GM12878 (cell line): Measurements from ENCODE around the gene MRPS27. TPM values are rescaled to one million over a fixed set of nuclear protein-coding genes. Genes with fewer than 3 reads are reported as not detected.

Source experiments
- ATAC-seq: fragments of 200-7000 bp; cut with Tn5 transposase; 3 replicates; pipeline ENCODE4 v1.9.1; 2020; ENCODE audit warnings: mild to moderate bottlenecking, moderate library complexity
- BruUV-seq: library from RNA; stranded (reverse); fragments of 400-500 nt; replicated peaks from 2 replicates; lab custom pipeline; 2021; lab: Mats Ljungman, UMichigan
- CTCF ChIA-PET: fragments of 300-600 bp; sonication (Branson Sonifier 250); formaldehyde crosslinking; extraction: SDS; loops from one replicate; lab custom pipeline; 2021; ENCODE audit warnings: inconsistent platforms; lab: Yijun Ruan, JAX
- POLR2A ChIA-PET: fragments of 350-600 bp; formaldehyde crosslinking; extraction: SDS; loops from one replicate; lab custom pipeline; 2021; ENCODE audit warnings: inconsistent platforms; lab: Charles Lee
- RAD21 ChIA-PET: fragments of 300-600 bp; sonication (Branson Sonifier 250); formaldehyde crosslinking; loops from one replicate; lab custom pipeline; 2023; ENCODE audit warnings: antibody characterized with exemption; ENCODE audit not compliant: unreplicated experiment; lab: Charles Lee
- SMC1A ChIA-PET: fragments of 300-600 bp; sonication (Branson Sonifier 250); formaldehyde crosslinking; loops from one replicate; lab custom pipeline; 2023; ENCODE audit not compliant: unreplicated experiment, uncharacterized antibody; lab: Charles Lee
- DNase-seq: peaks from one replicate; pipeline ENCODE4 v3.0.0-alpha.2; 2011; ENCODE audit warnings: low read depth, low spot score
- FAIRE-seq: peaks from 3 replicates; lab custom pipeline; 2011; peaks lifted over from hg19 to GRCh38; lab: Jason Lieb, UNC
- H2AFZ ChIP-seq: 2 replicates; pipeline ENCODE4 v1.6.0; 2011; ENCODE audit warnings: low read depth, low read length, control low read depth; ENCODE audit not compliant: control insufficient read depth
- H3K27ac ChIP-seq: 2 replicates; pipeline ENCODE4 v1.5.1; 2011; ENCODE audit warnings: control low read depth; ENCODE audit not compliant: control insufficient read depth, insufficient read depth
- H3K27me3 ChIP-seq, 2 experiments: replicated peaks in 1 of 2; 2 replicates each; pipeline versions ENCODE4 v1.6.0 to v1.6.1; 2011; ENCODE audit warnings: low read length in 1 of 2; ENCODE audit not compliant: control insufficient read depth in 2 of 2, insufficient read depth in 2 of 2
- H3K36me3 ChIP-seq, 2 experiments: 2 replicates each; pipeline ENCODE4 v1.5.1; 2011; ENCODE audit warnings: low read length in 1 of 2; ENCODE audit not compliant: control insufficient read depth in 2 of 2, insufficient read depth in 2 of 2
- H3K4me1 ChIP-seq: 2 replicates; pipeline ENCODE4 v1.6.1; 2011; ENCODE audit warnings: mild to moderate bottlenecking, low read length, moderate library complexity, mixed read lengths; ENCODE audit not compliant: control insufficient read depth, insufficient read depth
- H3K4me2 ChIP-seq: 2 replicates; pipeline ENCODE4 v1.6.0; 2011; ENCODE audit warnings: control low read depth; ENCODE audit not compliant: control insufficient read depth, insufficient read depth
- H3K4me3 ChIP-seq: fragments of 200-600 bp; sonication (generic); 2 replicates; pipeline ENCODE4 v1.5.1; 2016
- H3K79me2 ChIP-seq: 2 replicates; pipeline ENCODE4 v1.6.0; 2011; ENCODE audit warnings: low read length; ENCODE audit not compliant: control insufficient read depth, insufficient read depth
- H3K9ac ChIP-seq: 2 replicates; pipeline ENCODE4 v1.8.0; 2011; ENCODE audit warnings: low read length, control low read depth, mixed read lengths; ENCODE audit not compliant: control insufficient read depth, insufficient read depth
- H3K9me3 ChIP-seq: replicated peaks from 3 replicates; pipeline ENCODE4 v1.5.1; 2011; ENCODE audit warnings: mild to moderate bottlenecking, low read length; ENCODE audit not compliant: control insufficient read depth, insufficient read depth
- H4K20me1 ChIP-seq: 2 replicates; pipeline ENCODE4 v1.6.0; 2011; ENCODE audit not compliant: control insufficient read depth, insufficient read depth
- HDAC6 ChIP-seq: fragments of 200-600 bp; sonication (generic); IDR thresholded peaks from one replicate; pipeline ENCODE4 v1.8.0; 2017; ENCODE audit warnings: antibody characterized with exemption; ENCODE audit not compliant: unreplicated experiment
- HDGF ChIP-seq: fragments of 450-650 bp; IDR thresholded peaks from 2 replicates; pipeline ENCODE4 v1.6.1; 2016; ENCODE audit warnings: antibody characterized with exemption
- KLF5 ChIP-seq: fragments of 450-650 bp; IDR thresholded peaks from 2 replicates; pipeline ENCODE4 v1.6.1; 2014; ENCODE audit warnings: mild to moderate bottlenecking; ENCODE audit not compliant: partially characterized antibody
- MYC ChIP-seq: IDR thresholded peaks from 2 replicates; pipeline ENCODE4 v1.6.1; 2011; ENCODE audit warnings: mild to moderate bottlenecking, low read length, moderate library complexity, inconsistent platforms; ENCODE audit not compliant: insufficient read depth, insufficient replicate concordance, insufficient read length, severe bottlenecking
- WGBS: methylation state at CpG from one replicate; pipeline ENCODE4 v1.1.6; 2016; ENCODE audit warnings: low lambda C conversion rate; ENCODE audit not compliant: insufficient replicate concordance, insufficient coverage; ENCODE audit errors: missing lambda C conversion rate; 5-methylcytosine and 5-hydroxymethylcytosine counted together
- in situ Hi-C: fragments of 300-500 bp; cut with MboI; formaldehyde crosslinking; loops from 9 replicates; pipeline ENCODE4 v1.14.3; 2018; ENCODE audit warnings: mixed read lengths
- intact Hi-C: fragments of 100-400 bp; cut with micrococcal nuclease; formaldehyde crosslinking; loops from one replicate; pipeline ENCODE4 v1.14.2; 2022; ENCODE audit not compliant: unreplicated experiment
- polyA plus RNA-seq, 11 experiments: library from polyadenylated mRNA; depleted of rRNA in 4 of 11; unstranded in 6 of 11; stranded (reverse) in 5 of 11; fragments of >200 nt; fragmentation: Nextera tagmentation in 4 of 11; fragmentation: Illumina TruSeq in 1 of 11; extraction: Ambion mirVana in 4 of 11; extraction: Trizol in 1 of 11; gene quantifications; 1 replicate in 1 of 11; 2 replicates in 10 of 11; pipeline versions ENCODE4 v1.2.1 to v1.2.3, GENCODE V29; 2011 to 2016; ENCODE audit warnings: inconsistent platforms in 2 of 11, missing spikeins in 2 of 11, low read depth in 1 of 11
- total RNA-seq, 4 experiments: library from RNA; depleted of rRNA in 3 of 4; stranded (reverse); fragments of >200 nt in 3 of 4; fragmentation: Illumina TruSeq in 1 of 4; extraction: Trizol in 1 of 4; gene quantifications; 2 replicates each; pipeline versions ENCODE4 v1.2.1 to v1.2.3, GENCODE V29; 2013 to 2021
- TF ChIP-seq, protein P1 (sequence below): IDR thresholded peaks from 2 replicates; pipeline ENCODE4 v1.6.1; 2012; ENCODE audit warnings: mild to moderate bottlenecking, low read depth, low read length

MRPS27 gene
- total and polyA plus RNA-seq, 10 of the 15 experiments (the other 5 are each of a cell fraction or from before 2014, with no cell fraction given) = 61.0 to 128 (median 93.0) TPM

DNA sequence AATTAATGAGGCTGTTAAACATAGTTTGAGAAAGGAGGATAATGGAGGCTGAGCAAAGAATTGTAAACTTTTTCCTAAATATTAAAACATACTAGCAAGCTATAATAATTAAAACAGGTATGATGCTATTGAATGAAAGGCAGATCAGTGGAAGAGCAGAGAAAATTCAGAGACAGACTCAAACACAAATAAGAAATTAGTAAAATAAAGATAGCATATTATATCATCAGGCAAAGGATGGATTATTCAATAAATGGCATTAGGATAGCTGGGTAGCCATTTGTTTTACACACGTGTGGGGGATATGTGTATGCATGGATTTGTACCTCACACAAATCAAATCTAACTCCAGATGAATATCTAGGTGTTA, 50.6 kb downstream of the MRPS27 start:
- Histone ChIP-seq H3K9ac (no peak overlapping the region), H3K4me1 (no peaks in the 10 kb centered on the region), H3K27ac (no peak overlapping the region), H3K27me3 (no peaks in the 10 kb centered on the region), H3K79me2 (no peaks in the 10 kb centered on the region), H3K9me3 (no peaks in the 10 kb centered on the region), H3K36me3 (peaks cover 0 to 9% of the 10 kb centered on the region in 2 experiments; a peak in 2 of 4 replicates), H4K20me1 (no peaks in the 10 kb centered on the region), H3K4me3 (no peak overlapping the region), H3K4me2 (no peak overlapping the region)
- POLR2A ChIA-PET = interaction anchor here (0.6 to 1.2 kb wide), 2 partner anchors 10 to 43 kb away, joined by 3 read pairs; no protein-coding TSS in a partner anchor
- DNase-seq = no peak
- CTCF ChIA-PET = interaction anchor here (0.6 to 7.1 kb wide), 22 partner anchors 12 to 491 kb away, joined by 3 to 59 read pairs (median 4); partner anchors contain the start of genes MRPS27 and PTCD2
- FAIRE-seq = no peak
- WGBS = 44% methylated on average over 1 of the region's 1 CpG
- RAD21 ChIA-PET = interaction anchor here (1.7 to 2.4 kb wide), 2 partner anchors 39 to 131 kb away, joined by 5 to 7 read pairs; no protein-coding TSS in a partner anchor
- no TSS peak for BruUV-seq
- TF ChIP-seq KLF5 (no peak), HDGF (no peak), MYC (no peak), HDAC6 (no peak)
- TF ChIP-seq, protein P1, sequence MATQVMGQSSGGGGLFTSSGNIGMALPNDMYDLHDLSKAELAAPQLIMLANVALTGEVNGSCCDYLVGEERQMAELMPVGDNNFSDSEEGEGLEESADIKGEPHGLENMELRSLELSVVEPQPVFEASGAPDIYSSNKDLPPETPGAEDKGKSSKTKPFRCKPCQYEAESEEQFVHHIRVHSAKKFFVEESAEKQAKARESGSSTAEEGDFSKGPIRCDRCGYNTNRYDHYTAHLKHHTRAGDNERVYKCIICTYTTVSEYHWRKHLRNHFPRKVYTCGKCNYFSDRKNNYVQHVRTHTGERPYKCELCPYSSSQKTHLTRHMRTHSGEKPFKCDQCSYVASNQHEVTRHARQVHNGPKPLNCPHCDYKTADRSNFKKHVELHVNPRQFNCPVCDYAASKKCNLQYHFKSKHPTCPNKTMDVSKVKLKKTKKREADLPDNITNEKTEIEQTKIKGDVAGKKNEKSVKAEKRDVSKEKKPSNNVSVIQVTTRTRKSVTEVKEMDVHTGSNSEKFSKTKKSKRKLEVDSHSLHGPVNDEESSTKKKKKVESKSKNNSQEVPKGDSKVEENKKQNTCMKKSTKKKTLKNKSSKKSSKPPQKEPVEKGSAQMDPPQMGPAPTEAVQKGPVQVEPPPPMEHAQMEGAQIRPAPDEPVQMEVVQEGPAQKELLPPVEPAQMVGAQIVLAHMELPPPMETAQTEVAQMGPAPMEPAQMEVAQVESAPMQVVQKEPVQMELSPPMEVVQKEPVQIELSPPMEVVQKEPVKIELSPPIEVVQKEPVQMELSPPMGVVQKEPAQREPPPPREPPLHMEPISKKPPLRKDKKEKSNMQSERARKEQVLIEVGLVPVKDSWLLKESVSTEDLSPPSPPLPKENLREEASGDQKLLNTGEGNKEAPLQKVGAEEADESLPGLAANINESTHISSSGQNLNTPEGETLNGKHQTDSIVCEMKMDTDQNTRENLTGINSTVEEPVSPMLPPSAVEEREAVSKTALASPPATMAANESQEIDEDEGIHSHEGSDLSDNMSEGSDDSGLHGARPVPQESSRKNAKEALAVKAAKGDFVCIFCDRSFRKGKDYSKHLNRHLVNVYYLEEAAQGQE = no peak
- TF ChIP-seq, all 136 proteins: peak for 0
- in situ Hi-C loops (no loop called here), intact Hi-C loops (loop anchor here (5.0 kb wide), 1 partner anchor 132 kb away; no protein-coding TSS in a partner anchor)
- no peak for ATAC-seq
- H2AFZ ChIP-seq = no peak overlapping the region
- SMC1A ChIA-PET = interaction anchor here (0.6 to 2.1 kb wide), 9 partner anchors 12 to 486 kb away, joined by 3 to 6 read pairs (median 3); no protein-coding TSS in a partner anchor
